Measurements from ENCODE around the gene ZNF330.
"Not testable (repeated sequence)": the region's sequence is repeated elsewhere in the genome, so short reads cannot be mapped to it uniquely, and the experiment has no call there.

ZNF330 gene

DNA sequence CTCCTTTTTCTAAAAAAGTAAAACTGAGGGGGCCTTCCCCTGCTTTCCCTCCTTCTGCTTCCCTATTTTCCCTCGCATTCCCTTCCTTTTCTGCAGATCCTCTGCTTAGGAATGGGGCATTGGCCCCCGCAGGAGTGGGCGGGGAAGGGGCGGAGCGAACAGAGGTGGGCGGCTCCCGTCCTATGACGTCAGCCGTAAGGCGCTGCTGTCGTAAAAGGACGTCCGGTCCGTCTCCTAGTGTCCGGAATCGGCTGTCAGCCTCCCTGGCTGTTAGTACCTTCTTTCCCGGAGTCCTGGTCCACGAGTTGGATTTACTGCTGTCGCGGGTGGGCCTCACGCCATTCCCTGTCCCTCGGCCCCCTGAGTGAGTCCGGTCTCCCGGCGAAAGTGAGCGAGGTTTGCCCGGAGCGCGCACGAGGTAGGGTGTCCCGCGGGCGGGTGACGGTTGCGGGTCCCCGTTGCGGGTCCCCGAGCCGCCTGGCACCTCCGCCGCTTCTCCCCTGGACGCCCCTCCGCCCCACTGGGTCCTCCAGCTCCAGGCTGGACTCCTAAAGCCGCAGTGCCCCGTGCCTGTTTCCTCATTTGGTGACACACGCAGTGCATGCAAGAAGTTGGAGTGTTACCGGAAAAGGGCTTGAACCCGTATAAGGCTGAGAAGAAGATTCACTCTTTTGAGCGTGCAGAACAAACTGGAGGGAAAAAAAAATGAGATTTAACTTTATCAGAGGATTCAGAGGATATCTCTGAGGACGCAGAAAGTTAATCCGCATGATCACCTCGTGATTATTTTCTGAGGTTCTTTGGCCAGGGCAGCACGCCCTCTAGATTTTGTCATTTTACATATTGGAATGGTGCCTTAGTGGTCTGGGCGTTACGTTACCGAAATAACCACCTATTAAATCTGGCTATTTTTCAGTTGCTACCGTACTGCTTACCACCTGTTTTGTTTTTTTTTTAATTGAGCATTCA is at the start of gene ZNF330:
ZNF330 (plus strand) TSS at position 205 of the 969 bp plus-strand sequence. CDS start 1,477 bp downstream, outside the sequence.
- DNase-seq: peak; percentile 93

DNA sequence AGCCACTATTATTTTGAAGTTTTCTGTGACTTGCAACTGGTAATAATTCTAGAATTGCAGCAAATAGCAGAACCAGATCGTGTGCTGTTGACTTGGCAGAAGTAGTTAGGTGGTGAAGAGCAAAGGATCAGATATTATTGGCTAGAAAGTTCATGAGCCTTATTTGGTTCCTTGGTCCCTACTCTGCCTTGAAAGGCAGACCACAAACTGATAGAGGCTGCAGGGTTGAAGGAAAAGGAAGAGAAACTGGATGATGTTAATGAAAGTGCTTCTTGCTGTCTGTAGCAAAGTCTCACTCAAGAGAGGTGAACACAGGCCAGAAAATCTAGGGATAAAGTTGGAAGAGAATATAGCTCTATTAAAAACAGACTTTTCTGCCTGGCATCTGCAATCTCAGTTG is 46.2 kb upstream of the ZNF330 start:
- no peak for DNase-seq

DNA sequence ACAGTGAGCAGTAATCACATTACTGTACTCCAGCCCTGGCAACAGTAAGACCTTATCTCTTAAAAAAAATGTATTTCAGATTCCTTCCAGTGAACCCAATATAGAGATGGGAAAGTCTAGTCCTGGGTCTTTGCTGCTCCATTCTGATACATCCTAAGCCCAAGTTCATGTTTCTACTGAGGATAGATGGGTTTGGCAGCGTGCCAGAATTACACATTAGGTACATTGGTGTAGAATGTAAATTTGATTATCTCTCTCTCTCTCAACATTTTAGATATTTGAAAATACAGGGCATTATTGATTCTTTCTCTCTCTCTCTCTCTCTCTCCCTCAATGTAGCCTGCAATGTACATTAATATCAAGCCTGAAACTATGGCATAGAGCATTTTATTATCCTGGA is 43.5 kb upstream of the ZNF330 start:
- no peak for DNase-seq

DNA sequence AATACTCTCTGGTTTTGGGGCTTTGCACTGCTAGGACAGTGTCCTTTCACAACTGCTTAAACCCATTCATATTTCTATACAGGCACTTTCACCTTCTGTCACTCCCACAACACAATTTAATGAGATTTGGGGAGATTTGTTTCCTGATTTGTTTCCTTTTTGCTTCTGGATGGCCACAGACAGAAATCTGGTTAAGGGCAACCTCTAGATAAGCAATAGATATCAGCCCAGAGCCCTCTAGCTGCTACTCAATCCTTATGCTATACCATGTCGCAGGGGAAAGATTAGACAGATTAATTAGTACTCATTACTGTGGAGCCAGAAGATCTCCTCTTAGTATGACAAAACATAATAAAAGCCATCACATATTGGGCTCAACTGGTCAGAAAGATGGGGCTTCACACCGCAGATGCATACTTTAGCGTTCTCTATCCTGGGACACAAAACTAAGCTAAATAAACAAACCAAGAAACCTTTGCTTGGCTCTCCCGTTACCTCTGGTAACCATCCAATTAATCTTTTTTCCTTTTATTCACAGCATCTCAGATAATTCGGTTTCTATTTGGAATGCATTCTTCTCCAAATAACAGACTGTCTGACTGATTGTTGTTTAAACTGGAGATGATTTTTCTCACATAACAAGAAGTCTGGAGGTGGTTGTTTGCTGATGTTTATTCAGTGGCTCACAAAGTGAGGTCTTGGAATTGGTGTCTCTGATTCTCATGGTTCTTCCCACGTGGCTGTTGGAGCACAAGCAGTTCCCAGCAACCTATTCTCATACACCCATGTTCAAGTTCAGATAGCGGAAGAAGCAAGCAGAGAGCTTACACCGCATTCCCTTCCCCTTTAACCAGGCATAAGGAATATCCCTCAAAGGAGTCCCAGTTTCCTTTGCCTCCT is 41.0 kb upstream of the ZNF330 start:
- no peak for DNase-seq

GRCh38 chr4:141180991-141181761 is 39.5 kb upstream of the ZNF330 start:
- DNase-seq: no peak

GRCh38 chr4:141183491-141183890 is 37.2 kb upstream of the ZNF330 start:
- DNase-seq: not testable (repeated sequence)

GRCh38 chr4:141192564-141192963 is 28.1 kb upstream of the ZNF330 start:
- DNase-seq: no peak

DNA sequence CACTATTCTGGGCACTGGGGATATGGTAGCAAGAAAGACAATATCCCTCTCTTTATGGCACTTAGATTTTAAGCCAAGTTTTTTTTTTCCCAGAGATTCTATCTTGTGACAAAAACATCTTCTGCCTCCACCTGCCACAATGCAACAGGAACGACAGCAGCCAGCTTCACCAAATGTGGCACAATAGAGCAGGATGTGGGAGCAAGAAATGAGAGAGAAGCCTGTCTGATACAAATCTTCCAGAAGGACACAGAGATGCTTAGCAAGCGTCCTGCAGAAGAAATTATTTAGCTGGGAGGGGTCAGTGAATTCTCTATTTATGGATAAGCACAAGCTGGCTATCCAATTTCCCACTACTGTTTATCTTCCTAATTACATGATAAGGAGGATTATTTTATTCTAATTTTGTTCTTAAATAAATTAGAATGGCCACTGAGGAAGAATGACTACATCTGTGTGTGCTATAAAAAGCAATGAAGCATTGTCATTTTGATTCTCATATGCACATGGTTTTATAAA is 27.1 kb upstream of the ZNF330 start:
- no peak for DNase-seq

DNA sequence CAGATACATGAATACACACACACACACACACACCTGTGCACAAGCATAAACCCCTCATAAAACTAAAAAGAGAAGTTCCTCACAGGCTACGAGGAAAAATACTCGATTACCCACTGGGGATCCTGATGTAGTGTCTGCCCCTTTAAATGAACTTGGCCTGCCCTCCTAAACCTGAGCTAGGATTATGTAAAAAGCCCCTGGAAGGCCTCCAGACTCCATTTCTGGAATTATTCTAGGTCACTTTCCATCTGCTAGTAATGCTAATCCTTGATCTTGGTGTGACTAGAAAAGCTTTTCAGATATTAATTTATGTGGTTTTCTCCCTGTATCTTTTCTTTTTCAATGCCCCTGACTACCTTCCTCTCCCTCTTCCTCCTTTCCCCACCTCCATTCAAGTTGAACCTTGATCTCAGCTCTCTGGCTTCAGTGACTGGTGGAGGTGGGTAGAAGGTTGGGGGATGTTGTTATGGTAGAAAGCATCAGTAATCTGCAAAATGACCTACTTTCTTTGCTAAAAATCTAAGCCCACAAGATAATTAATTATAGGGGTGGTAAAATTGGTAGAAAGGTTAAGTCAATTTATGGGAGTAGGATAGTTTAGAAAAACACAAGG is 25.5 kb upstream of the ZNF330 start:
- DNase-seq: no peak

GRCh38 chr4:141196227-141196933 is 24.3 kb upstream of the ZNF330 start:
- DNase-seq: no peak

GRCh38 chr4:141207961-141208360 is 12.7 kb upstream of the ZNF330 start:
- no peak for DNase-seq

DNA sequence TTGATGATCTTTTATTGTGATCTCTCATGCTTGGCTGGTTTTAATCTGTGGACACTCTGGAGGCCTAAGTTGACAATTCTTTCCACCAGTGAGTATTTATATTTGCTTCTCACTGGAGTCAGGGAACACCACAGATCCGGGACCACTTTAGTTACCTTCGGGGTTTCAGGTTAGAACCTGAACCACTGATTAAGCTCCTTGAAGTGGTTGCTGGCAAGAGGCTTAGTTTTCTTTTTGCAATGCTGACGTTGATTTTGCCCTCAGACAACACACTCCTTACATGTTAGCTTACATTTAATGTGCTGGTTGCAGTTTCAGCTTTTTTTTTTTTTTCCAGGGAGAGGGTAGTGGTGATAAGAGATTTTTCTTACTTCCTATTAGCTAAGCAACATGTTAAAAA is 10.5 kb upstream of the ZNF330 start:
- DNase-seq: no peak

DNA sequence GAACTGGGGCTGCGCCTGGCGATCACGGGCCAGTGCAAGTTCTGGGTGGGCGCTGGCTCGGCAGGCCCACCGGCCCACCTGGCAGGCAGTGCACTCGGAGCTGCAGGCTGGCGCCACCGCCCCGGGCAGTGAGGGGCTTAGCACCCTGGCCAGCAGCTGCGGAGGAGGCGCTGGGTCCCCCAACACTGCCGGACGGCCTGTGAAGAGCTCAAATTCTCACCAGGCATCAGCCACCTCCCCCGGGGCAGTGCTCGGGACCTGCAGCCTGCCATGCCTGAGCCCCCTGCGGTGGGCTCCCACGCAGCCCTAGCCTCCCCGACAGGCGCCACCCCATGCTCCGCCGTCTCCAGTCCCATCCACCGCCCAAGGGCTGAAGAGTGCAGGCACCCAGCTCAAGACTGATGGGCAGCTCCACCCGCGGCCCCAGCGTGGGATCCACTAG is 7.1 kb upstream of the ZNF330 start:
- no peak for DNase-seq

DNA sequence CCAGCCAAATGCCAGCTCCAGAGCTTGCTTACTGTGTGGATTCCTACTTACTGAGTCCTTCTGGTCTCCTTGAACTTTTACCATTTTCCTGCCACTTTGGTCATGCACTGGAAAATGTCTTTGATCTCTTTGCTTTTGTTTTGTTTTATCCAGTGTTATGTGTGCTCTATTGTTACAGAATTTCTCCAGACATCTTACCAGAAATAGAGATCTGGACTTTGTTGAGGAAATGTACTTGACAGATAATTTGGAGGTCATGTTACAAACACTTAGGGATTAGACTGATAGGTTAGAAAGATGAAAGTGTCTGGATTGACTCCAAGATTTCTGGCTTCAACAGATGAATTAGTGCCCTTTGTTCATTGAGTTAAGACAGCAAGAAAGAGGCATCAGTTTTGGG is 5.7 kb upstream of the ZNF330 start:
- DNase-seq: no peak

DNA sequence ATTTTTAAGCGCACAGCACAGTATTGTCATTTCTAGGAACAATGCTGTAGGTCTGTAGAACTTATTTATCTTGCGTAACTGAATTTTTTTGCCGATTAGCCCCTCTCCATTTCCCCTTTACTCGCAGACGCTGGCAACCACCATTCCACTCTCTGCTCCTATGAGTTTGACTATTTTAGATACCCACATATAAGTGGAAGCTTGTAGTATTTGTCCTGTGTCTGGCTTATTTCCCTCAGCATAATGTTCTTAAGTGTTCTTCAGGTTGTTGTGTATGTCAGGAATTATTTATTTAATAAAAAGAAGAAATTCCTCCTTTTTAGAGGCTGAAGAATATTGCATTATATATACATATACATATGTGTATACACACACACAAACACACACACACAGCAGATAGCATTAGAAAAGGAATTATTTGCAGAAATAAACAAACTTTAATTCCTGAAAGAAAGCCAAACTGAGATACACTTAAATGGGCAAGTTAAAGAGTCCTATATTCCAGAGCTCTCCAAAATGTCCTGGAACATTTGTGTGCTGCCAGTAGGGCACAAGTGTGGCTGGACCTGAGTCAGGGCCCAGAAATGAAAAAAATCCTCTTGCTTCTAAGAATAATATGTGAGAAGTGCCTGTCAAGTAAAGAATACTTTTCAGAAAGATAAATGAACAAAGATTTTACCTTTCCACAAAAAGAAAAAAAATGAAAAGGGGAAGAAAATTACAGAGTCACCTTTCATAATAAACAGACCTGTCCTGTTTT is 4.5 kb upstream of the ZNF330 start:
- DNase-seq: no peak

- DNase-seq: peak; percentile 11
These were observed 424 bp upstream of the ZNF330 start for GRCh38 chr4:141220271-141220670.

- DNase-seq: no peak
These were observed 2.7 kb downstream of the ZNF330 start for GRCh38 chr4:141223418-141223817.

DNA sequence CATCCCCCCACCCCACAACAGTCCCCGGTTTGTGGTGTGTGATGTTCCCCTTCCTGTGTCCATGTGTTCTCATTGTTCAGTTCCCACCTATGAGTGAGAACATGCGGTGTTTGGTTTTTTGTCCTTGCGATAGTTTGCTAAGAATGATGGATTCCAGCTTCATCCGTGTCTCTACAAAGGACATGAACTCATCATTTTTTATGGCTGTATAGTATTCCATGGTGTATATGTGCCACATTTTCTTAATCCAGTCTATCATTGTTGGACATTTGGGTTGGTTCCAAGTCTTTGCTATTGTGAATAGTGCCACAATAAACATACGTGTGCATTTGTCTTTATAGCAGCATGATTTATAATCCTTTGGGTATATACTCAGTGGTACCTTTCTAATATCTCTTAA is 6.6 kb downstream of the ZNF330 start:
- DNase-seq: not testable (repeated sequence)

DNA sequence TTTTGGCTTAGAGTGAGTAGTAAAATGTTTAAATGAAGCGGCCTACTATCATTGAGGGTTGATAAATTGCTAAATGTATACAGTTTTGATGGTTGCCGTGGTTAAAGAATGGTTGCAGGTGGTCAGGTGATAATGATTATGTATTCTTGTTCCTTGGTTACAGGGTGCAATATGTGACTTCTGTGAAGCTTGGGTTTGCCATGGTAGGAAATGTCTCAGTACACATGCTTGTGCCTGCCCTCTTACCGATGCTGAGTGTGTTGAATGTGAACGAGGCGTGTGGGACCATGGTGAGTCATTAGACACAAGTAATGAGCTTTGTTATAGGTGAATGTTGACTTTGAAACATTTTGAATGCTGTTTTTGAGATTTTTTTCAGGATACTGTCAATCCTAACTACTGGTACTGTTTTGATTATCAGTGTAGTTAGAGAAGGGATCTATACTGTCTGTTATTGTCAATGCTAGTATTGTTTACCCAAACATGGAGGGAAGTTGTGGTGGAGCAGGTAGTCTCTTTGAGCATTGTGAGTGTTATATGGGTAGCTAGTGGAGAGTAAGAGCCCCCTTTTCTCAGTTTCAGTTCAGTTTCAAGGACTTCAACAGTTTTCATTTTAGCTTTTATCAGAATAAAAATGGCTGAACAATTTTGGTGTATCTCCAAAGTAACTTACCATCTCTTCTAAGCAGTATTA is 8.9 kb downstream of the ZNF330 start:
- no peak for DNase-seq

- DNase-seq: no peak
These were observed 13.0 kb downstream of the ZNF330 start for GRCh38 chr4:141233673-141234072.

Measured in fibroblast of upper back skin (primary cell).